NCI-H526 treated with DMSO at 0.1 percent for 48 hours (cell line): Measurements from ENCODE around the gene USP36.

Source experiments
- DNase-seq: peaks from one replicate; lab custom pipeline; 2025; lab: John Stamatoyannopoulos, UW

Gene USP36

GRCh38 chr17:78838574-78839005 is 2.0 kb downstream of the USP36 start:
- DNase-seq: no peak

GRCh38 chr17:78836420-78837021 is 4.1 kb downstream of the USP36 start:
- no peak for DNase-seq

- DNase-seq: no peak
These were observed 6.0 kb downstream of the USP36 start for GRCh38 chr17:78834571-78834970.

GRCh38 chr17:78832541-78832810 is 8.1 kb downstream of the USP36 start:
- no peak for DNase-seq

- no peak for DNase-seq
These were observed 8.7 kb downstream of the USP36 start for GRCh38 chr17:78831688-78832540.

- no peak for DNase-seq
These were observed 11.1 kb downstream of the USP36 start for GRCh38 chr17:78829477-78829876.

GRCh38 chr17:78828470-78829185 is 12.0 kb downstream of the USP36 start:
- no peak for DNase-seq

GRCh38 chr17:78826836-78827509 is 13.6 kb downstream of the USP36 start:
- DNase-seq: no peak

- no peak for DNase-seq
These were observed 14.2 kb downstream of the USP36 start for GRCh38 chr17:78826421-78826820.

GRCh38 chr17:78825696-78826095 is 14.9 kb downstream of the USP36 start:
- DNase-seq: no peak

- no peak for DNase-seq
These were observed 16.4 kb downstream of the USP36 start for GRCh38 chr17:78824240-78824639.

GRCh38 chr17:78823282-78824046 is 17.1 kb downstream of the USP36 start:
- no peak for DNase-seq

GRCh38 chr17:78822552-78822951 is 18.1 kb downstream of the USP36 start:
- DNase-seq: no peak

GRCh38 chr17:78821961-78822360 is 18.7 kb downstream of the USP36 start:
- no peak for DNase-seq

GRCh38 chr17:78820841-78821240 is 19.8 kb downstream of the USP36 start:
- no peak for DNase-seq

GRCh38 chr17:78819806-78820792 is 20.5 kb downstream of the USP36 start:
- DNase-seq: no peak

GRCh38 chr17:78819402-78819801 is 21.2 kb downstream of the USP36 start:
- no peak for DNase-seq

- no peak for DNase-seq
These were observed 21.7 kb downstream of the USP36 start for GRCh38 chr17:78818932-78819331.

GRCh38 chr17:78818152-78818846 is 22.3 kb downstream of the USP36 start:
- no peak for DNase-seq

- DNase-seq: no peak
These were observed 23.5 kb downstream of the USP36 start for GRCh38 chr17:78817123-78817522.
